Panc1 (cell line): ENCODE measurements around the gene FLII. TPM values are rescaled to one million over a fixed set of nuclear protein-coding genes. Genes with fewer than 3 reads are reported as not detected.

Experiments
- ATAC-seq: fragments of 200-7000 bp; cut with Tn5 transposase; 2 replicates; pipeline ENCODE4 v1.9.1; 2020; ENCODE audit warnings: mild to moderate bottlenecking, moderate library complexity
- BruUV-seq: library from RNA; stranded (reverse); fragments of 400-500 nt; replicated peaks from 2 replicates; lab custom pipeline; 2021; lab: Mats Ljungman, UMichigan
- CTCF ChIA-PET: fragments of 300-600 bp; sonication (Branson Sonifier 250); formaldehyde crosslinking; loops from one replicate; lab custom pipeline; 2022; ENCODE audit warnings: antibody characterized with exemption; lab: Charles Lee
- POLR2A ChIA-PET: fragments of 300-600 bp; sonication (Branson Sonifier 250); formaldehyde crosslinking; loops from one replicate; lab custom pipeline; 2022; ENCODE audit warnings: antibody characterized with exemption; lab: Charles Lee
- DNase-seq: peaks from one replicate; pipeline ENCODE4 v3.0.0-alpha.2; 2010; ENCODE audit warnings: low read depth, low spot score
- H3K27ac ChIP-seq: 2 replicates; pipeline ENCODE4 v1.5.1; 2011; ENCODE audit warnings: mild to moderate bottlenecking, low read length, inconsistent platforms
- H3K27me3 ChIP-seq: fragments of 200-500 bp; sonication (Bioruptor generic); 2 replicates; pipeline ENCODE4 v1.6.0; 2014; ENCODE audit warnings: low read length, inconsistent platforms; ENCODE audit not compliant: control insufficient read depth, insufficient read depth
- H3K36me3 ChIP-seq: fragments of 200-500 bp; sonication (Bioruptor generic); 2 replicates; pipeline ENCODE4 v1.5.1; 2014; ENCODE audit warnings: inconsistent platforms, mild to moderate bottlenecking, low read length, moderate library complexity; ENCODE audit not compliant: control insufficient read depth, insufficient read depth
- H3K4me1 ChIP-seq: 2 replicates; pipeline ENCODE4 v1.5.1; 2011; ENCODE audit warnings: inconsistent platforms, mild to moderate bottlenecking, low read length, moderate library complexity; ENCODE audit not compliant: control insufficient read depth, insufficient read depth
- H3K4me3 ChIP-seq, 2 experiments: 2 replicates each; pipeline ENCODE4 v1.5.1; 2011 to 2012; ENCODE audit warnings: low read depth in 2 of 2, low read length in 2 of 2, mild to moderate bottlenecking in 2 of 2, inconsistent platforms in 1 of 2, moderate library complexity in 1 of 2
- H3K9me3 ChIP-seq: fragments of 200-500 bp; sonication (Bioruptor generic); 2 replicates; pipeline ENCODE4 v1.5.1; 2014; ENCODE audit warnings: low read depth, mild to moderate bottlenecking, inconsistent platforms, low read length, moderate library complexity; ENCODE audit not compliant: control insufficient read depth, insufficient read depth
- POLR2AphosphoS5 ChIP-seq: IDR thresholded peaks from 2 replicates; pipeline ENCODE4 v1.6.1; 2012; ENCODE audit warnings: mild to moderate bottlenecking, low read depth, low read length, moderate library complexity
- SIN3A ChIP-seq: IDR thresholded peaks from 2 replicates; pipeline ENCODE4 v1.6.1; 2012; ENCODE audit warnings: low read depth, mild to moderate bottlenecking, low read length, moderate library complexity, borderline replicate concordance; ENCODE audit not compliant: insufficient read depth
- TCF7L2 ChIP-seq: IDR thresholded peaks from 2 replicates; pipeline ENCODE4 v1.6.1; 2011; ENCODE audit warnings: mild to moderate bottlenecking, low read depth, low read length, inconsistent platforms
- in situ Hi-C: cut with HindIII; loops from 2 replicates; pipeline ENCODE4 v1.10.0; 2016; ENCODE audit warnings: low sequenced_read_pairs, low pct_unique_long_range_greater_than_20kb
- intact Hi-C: fragments of 100-400 bp; cut with micrococcal nuclease; formaldehyde crosslinking; loops from one replicate; pipeline ENCODE4 v1.10.0; 2022; ENCODE audit not compliant: unreplicated experiment
- total RNA-seq: library from RNA; stranded (reverse); gene quantifications from one replicate; pipeline ENCODE4 v1.2.1, GENCODE V29; 2021; ENCODE audit not compliant: unreplicated experiment
- TF ChIP-seq, protein P1 (sequence below): fragments of 450-650 bp; IDR thresholded peaks from 2 replicates; pipeline ENCODE4 v1.5.1; 2017; ENCODE audit warnings: mild to moderate bottlenecking
- TF ChIP-seq, protein P2 (sequence below), 2 experiments: IDR thresholded peaks; 2 replicates each; pipeline ENCODE4 v1.6.1; 2011 to 2012; ENCODE audit warnings: low read depth in 2 of 2, control low read depth in 1 of 2, low read length in 1 of 2, mild to moderate bottlenecking in 1 of 2, moderate library complexity in 1 of 2; ENCODE audit not compliant: insufficient read depth in 1 of 2

Gene FLII
- total RNA-seq, 1 experiment from 2014 or later = 207 TPM

DNA sequence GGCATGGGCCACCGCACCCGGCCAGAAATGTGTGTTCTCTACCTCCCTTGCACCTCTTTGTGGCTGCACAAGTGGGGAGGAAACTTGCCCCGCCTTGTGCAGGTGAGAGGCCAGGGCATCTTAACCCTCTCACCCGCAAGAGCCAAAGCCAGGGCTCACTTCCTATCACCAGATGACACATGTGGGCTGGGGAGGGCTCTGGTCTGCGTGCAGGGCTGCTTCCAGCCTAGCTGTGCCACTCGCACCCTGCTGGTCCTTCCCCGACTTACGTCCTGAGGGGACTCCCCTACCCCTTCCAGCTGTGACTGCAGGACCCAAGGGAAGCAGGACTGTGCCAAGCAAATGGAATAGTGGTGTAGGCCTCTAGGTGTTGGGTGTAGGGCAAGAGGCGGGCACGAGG lies 8.8 kb upstream of the FLII start:
- Histone ChIP-seq H3K27ac (no peak overlapping the region), H3K4me1 (no peaks in the 10 kb centered on the region), H3K4me3 (no peak overlapping the region), H3K36me3 (no peaks in the 10 kb centered on the region), H3K9me3 (no peaks in the 10 kb centered on the region), H3K27me3 (no peaks in the 10 kb centered on the region)
- ChIA-PET CTCF (no interaction called here), POLR2A (interaction anchor here (0.5 kb wide), 1 partner anchor 67 kb away, joined by 4 read pairs; no protein-coding TSS in a partner anchor)
- ATAC-seq = peak; percentile 20; the same call in 1 of the 2 replicates
- TF ChIP-seq TCF7L2 (no peak), SIN3A (no peak), POLR2AphosphoS5 (no peak)
- TF ChIP-seq, protein P1, sequence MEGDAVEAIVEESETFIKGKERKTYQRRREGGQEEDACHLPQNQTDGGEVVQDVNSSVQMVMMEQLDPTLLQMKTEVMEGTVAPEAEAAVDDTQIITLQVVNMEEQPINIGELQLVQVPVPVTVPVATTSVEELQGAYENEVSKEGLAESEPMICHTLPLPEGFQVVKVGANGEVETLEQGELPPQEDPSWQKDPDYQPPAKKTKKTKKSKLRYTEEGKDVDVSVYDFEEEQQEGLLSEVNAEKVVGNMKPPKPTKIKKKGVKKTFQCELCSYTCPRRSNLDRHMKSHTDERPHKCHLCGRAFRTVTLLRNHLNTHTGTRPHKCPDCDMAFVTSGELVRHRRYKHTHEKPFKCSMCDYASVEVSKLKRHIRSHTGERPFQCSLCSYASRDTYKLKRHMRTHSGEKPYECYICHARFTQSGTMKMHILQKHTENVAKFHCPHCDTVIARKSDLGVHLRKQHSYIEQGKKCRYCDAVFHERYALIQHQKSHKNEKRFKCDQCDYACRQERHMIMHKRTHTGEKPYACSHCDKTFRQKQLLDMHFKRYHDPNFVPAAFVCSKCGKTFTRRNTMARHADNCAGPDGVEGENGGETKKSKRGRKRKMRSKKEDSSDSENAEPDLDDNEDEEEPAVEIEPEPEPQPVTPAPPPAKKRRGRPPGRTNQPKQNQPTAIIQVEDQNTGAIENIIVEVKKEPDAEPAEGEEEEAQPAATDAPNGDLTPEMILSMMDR = no peak
- TF ChIP-seq, protein P2, sequence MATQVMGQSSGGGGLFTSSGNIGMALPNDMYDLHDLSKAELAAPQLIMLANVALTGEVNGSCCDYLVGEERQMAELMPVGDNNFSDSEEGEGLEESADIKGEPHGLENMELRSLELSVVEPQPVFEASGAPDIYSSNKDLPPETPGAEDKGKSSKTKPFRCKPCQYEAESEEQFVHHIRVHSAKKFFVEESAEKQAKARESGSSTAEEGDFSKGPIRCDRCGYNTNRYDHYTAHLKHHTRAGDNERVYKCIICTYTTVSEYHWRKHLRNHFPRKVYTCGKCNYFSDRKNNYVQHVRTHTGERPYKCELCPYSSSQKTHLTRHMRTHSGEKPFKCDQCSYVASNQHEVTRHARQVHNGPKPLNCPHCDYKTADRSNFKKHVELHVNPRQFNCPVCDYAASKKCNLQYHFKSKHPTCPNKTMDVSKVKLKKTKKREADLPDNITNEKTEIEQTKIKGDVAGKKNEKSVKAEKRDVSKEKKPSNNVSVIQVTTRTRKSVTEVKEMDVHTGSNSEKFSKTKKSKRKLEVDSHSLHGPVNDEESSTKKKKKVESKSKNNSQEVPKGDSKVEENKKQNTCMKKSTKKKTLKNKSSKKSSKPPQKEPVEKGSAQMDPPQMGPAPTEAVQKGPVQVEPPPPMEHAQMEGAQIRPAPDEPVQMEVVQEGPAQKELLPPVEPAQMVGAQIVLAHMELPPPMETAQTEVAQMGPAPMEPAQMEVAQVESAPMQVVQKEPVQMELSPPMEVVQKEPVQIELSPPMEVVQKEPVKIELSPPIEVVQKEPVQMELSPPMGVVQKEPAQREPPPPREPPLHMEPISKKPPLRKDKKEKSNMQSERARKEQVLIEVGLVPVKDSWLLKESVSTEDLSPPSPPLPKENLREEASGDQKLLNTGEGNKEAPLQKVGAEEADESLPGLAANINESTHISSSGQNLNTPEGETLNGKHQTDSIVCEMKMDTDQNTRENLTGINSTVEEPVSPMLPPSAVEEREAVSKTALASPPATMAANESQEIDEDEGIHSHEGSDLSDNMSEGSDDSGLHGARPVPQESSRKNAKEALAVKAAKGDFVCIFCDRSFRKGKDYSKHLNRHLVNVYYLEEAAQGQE (IDR thresholded peaks at IDR 0.05; ENCODE audit: insufficient read depth in 1 of 2, low read depth in 2 of 2, low read length in 1 of 2) = no peak
- in situ Hi-C loops = no loop called here
- BruUV-seq = no TSS peak
- intact Hi-C loops = no loop called here
- DNase-seq = no peak

DNA sequence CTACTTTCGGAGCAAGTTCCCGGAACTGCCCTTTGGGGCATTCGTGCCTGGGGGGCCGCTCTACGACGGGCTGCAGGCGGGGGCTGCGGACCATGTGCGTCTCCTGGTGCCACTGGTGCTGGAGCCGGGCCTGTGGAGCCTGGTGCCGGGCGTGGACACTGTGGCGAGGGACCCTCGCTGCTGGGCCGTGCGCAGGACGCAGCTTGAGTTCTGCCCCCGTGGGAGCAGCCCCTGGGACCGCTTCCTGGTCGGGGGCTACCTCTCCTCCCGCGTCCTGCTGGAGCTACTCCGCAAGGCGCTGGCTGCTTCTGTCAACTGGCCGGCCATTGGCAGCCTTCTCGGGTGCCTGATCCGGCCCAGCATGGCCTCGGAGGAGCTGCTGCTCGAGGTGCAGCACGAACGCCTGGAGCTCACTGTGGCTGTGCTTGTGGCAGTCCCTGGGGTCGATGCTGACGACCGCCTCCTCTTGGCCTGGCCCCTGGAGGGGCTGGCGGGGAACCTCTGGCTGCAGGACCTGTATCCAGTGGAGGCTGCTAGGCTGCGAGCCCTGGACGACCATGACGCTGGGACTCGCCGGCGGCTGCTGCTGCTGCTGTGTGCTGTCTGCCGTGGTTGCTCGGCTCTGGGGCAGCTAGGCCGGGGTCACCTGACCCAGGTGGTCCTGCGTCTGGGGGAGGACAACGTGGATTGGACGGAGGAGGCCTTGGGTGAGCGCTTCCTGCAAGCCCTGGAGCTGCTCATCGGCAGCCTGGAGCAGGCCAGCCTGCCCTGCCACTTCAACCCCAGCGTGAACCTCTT lies 5.5 kb upstream of the FLII start:
- no TSS peak for BruUV-seq
- H3K27me3 ChIP-seq = no peaks in the 10 kb centered on the region
- TF ChIP-seq, protein P2 (IDR thresholded peaks at IDR 0.05; ENCODE audit: insufficient read depth in 1 of 2, low read depth in 2 of 2, low read length in 1 of 2) = no peak
- no peak for TF ChIP-seq POLR2AphosphoS5
- TF ChIP-seq, protein P1 = no peak
- TF ChIP-seq SIN3A = no peak
- no peak for TF ChIP-seq TCF7L2
- POLR2A ChIA-PET = no interaction called here
- ATAC-seq (no peak), DNase-seq (no peak)
- CTCF ChIA-PET = no interaction called here
- no peak overlapping the region for H3K27ac ChIP-seq
- H3K4me3 ChIP-seq = no peak overlapping the region
- H3K9me3 ChIP-seq = no peaks in the 10 kb centered on the region
- peaks cover 3% of the 10 kb centered on the region; the same call in 1 of the 2 replicates for H3K36me3 ChIP-seq
- intact Hi-C loops = no loop called here
- in situ Hi-C loops = no loop called here
- peaks cover 7% of the 10 kb centered on the region for H3K4me1 ChIP-seq
